HG03064 (cell line): ENCODE data around the gene LAIR1.
"Not testable (repeated sequence)": the region's sequence is repeated elsewhere in the genome, so short reads cannot be mapped to it uniquely, and the experiment has no call there.

ENCODE experiments used
- ATAC-seq: cut with Tn5 transposase; IDR thresholded peaks from one replicate; pipeline ENCODE4 v1.9.1; 2021; ENCODE audit warnings: low read depth; ENCODE audit not compliant: unreplicated experiment

LAIR1 gene, protein sequence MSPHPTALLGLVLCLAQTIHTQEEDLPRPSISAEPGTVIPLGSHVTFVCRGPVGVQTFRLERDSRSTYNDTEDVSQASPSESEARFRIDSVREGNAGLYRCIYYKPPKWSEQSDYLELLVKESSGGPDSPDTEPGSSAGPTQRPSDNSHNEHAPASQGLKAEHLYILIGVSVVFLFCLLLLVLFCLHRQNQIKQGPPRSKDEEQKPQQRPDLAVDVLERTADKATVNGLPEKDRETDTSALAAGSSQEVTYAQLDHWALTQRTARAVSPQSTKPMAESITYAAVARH

DNA sequence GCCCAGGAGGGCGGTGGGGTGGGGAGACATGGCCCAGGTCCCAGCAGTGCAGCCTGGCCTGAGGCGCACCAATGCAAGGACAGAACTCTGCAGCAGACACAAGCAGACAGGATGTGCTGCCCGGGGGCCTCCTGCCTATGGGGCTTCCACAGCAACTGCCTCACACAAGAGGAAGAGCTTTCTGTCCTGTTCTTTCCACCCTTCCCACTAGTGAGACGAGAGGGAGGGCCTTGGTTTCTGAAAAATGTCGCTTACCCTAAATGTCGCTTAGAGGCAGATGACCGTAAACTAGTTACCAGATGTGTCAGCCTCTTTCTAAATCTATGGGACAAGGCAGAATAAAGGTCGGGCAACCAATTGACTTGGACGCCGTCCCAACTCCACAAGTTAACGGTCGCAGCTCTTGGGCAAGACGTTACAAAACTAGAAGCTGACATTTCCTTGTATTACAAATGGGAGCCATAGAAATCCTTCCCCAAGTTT is at the start of gene LAIR1:
TSS of gene LAIR1 (minus strand) at position 157 of the 483 bp plus-strand sequence. CDS start at position 30, 127 bp downstream.
- ATAC-seq, result no peak

DNA sequence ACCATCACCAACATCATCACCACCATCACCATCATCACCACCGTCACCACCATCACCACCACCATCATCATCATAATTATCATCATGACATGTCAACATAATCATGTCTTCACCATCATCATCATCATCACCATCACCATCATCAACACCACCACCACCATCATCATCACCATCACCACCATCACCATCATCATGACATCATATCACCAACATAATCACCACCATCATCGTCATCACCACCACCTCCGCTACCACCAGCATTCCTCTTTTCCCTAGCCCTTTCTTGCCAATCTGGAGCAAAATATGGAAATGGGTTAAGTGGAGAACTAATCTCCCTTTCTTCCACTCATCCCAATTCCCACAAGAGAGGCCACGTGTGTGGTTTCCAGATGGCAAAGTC is 49.4 kb upstream of the LAIR1 start:
- ATAC-seq, result no peak

DNA sequence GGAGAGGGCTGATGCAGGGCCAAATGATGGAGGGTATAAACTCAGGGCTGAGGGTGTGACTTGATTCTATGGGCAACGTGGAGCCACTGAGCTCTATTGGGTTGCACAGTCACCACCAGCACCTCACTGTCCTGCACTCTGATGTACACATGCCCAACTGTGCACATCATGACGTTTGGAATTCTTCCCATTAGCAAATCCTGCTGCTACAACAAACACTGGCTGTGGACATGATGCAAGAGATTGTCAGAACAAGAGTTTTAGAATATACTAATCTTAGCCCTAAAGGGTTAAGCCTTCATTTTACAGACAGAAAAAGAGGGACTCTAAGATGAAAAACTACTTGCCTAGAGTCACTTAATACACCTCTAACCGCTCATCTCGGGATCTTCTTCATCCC is 48.1 kb upstream of the LAIR1 start:
- no peak for ATAC-seq

DNA sequence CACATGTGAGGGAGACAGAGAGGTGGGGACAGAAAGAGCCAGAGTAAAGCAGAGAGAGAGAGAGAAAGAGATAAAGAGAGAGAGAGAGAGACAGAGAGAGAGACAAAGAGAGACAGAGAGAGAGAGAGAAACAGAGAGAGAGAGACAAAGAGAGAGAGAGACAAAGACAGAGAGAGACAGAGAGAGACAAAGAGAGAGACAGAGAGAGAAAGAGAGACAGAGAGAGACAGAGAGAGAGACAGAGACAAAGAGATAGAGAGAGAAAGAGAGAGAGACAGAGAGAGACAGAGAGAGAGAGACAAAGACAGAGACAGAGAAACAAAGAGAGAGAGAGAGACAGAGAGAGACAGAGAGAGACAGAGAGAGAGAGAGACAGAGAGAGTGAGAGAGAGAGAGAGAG is 46.3 kb upstream of the LAIR1 start:
- ATAC-seq, result no peak

DNA sequence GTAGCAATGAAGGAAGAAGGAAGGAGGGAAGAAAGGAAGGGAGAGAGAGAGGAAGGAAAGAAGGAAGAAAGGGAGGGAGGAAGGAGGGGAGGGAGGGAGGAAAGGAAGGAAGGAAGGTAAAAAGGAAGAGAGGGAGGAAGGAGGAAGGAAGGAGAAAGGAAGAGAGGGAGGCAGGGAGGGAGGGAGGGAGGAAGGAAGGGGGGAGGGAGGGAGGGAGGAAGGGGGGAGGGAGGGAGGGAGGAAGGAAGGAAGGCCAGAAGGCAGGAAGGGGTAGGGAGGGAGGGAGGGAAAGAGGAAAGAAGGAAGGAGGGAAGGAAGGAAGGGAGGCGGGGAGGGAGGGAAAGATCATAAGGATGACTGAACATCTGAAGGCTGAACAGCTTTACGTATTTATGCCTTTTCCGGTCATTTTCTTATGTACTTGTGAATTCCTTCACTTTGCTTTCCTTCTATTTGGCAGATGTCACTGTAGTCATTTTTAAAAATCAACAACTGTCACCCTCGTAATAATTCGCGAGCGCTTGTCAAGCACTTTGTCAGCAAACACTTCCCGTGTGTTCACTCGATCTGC is 43.8 kb upstream of the LAIR1 start:
- no peak for ATAC-seq

DNA sequence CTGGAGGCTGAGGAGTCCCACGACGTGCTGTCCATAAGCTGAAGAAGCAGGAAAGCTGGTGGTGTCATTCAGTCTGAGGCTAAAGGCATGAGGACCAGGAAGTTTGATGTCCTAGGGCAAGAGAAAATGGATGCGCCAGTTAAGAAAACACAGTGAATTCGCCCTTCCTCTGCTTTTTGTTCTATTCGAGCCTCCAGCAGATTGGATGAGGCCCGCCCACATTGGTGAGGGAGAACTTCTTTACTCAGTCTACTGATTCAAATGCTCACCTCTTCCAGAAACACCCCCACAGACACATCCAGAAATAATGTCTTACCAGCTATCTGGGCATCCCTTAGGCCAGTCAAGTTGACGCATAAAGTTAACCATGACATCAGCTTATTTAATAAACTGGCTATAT is 43.0 kb upstream of the LAIR1 start:
- no peak for ATAC-seq

DNA sequence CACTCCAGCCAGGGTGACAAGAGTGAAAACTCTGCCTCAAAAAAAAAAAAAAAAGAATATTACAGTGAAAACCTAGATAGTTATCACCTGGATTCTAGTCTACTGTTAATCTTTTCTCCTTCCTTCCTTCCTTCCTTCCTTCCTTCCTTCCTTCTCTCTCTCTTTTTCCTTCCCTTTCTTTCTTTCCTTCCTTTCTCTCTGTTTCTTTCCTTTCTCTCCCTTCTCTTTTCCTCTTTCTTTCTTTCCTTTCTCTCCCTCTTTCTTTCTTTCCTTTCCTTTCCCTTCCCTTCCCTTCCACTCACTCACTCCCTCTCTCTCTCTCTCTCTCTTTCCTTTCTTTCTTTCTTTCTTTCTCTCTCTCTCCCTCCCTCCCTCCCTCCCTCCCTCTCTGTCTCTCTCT is 40.9 kb upstream of the LAIR1 start:
- no peak for ATAC-seq

DNA sequence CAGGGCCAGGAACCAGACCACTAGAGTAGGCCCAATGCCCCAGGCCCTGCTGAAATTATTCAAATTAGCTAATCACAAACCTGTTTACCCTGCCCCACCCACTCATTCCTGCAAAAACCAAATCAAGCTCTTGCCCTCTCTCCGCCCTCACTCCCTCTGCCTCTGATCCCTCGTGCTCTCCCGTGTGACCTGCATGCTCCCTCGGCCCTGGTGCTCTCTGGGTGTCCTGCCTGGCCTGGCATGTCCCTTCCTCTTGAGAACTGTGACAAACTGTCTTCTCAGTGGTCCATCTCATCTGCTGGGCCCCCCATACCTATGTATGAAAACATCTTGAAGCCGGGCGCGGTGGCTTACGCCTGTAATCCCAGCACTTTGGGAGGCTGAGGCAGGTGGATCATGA is 38.3 kb upstream of the LAIR1 start:
- no peak for ATAC-seq

DNA sequence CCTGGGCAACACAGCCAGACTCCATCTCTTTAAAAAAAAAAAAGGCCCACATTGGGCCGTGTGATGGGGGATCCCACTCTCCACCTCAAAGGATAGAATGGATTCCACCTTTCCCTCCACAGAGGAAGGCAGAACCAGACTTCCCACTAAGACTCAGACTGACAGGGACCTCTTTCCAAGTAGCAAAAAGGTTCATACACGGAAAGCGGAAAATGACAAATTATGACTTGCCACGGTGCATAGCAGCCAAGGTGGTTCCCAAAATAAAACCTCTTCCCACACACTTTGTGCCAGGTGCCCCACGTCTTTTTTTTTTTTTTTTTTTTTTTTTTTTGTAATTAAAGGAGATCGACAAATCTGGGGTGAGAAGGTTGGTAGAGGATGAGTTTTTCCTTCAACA is 36.2 kb upstream of the LAIR1 start:
- ATAC-seq, result no peak

DNA sequence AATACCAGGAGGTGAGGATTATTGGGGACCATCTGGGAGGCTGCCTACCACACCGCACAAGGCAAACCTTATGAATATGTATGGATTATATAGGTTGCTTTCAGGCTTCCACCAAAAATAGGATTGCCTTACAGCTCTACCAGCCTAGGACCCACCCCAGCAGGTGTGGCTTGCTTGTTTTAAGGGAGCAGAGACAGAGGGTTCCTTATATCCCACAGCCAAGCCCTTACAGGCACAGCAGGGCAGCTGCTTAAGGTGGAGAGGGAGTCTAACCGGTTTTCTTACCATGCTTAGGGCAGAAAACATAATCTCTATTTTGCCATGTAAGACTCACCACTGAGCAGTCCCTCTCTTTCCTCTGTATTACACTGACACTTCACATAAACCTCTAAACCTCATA is 34.5 kb upstream of the LAIR1 start:
- ATAC-seq, result no peak

DNA sequence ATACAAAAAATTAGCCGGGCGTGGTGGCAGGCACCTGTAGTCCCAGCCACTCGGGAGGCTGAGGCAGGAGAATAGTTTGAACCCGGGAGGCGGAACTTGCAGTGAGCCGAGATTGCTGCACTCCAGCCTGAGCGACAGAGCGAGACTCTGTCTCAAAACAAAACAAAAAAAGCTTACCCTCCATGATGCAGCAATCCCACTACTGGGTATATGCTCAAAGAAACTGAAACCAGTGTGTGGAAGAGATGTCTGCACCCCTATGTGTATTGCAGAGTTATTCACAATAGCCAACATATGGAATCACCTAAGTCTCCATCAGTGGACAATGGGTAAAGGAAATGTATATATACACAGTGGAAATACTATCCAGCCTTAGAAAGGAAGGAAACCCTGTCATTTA is 31.0 kb upstream of the LAIR1 start:
- no peak for ATAC-seq

DNA sequence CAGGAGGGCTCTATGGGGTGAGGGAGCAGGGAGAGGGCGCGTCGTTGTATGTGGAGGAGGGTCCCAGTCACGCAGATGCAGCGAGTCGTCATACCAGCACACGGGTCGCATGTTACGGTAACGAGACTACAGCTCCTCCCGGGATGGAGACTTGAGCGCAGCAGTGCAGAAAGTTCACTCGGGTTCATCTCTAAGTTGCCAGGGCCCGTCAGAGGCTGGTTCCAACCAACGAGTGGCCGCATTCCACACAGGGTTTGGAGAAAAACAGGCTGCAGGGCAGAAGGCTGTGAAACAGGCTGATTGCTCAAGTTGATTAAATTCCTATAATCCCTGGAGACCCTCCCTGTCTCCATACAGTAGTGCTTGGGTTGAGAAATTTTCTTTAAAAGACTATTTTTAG is 28.6 kb upstream of the LAIR1 start:
- ATAC-seq, result no peak

DNA sequence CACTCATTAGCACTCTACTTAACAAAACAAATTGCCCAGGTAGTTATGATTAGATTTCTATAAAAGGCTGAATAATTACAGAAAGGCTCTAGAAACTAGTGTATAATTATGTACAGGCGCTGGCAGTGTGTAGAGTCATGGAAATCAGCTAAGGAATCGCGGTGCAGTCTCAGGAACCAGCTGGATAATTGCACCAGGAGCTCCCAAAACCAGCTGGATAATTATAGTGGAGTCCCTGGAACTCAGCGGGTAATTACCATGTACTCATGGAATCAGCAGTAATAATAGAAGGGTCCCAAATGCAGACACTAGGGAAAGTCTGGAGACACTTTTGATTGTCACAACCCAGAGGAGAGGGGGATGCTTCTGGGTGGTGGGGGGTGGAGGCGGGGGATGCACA is 27.4 kb upstream of the LAIR1 start:
- ATAC-seq, result no peak

DNA sequence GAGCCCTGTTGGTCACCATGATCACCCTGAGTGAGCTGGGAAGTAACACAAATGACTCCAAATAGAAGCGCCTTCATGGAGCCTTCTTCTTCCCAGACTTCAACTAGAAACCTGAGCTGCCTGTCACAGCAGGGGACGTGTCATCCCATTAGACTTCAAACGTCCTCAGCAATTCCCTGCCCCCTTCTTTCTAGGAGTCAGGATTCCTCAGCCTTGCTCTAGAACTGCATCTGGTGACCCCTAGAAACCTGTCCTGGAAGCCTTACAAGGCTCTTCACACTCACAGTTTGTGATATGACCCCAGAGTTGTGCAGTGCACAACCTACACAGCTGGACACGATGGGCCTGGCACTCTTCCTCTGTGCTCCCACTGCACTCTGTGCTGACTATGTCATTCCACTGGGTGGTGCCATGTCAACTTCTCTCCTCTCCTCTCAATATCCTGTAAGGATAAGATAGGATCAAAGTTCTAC is 26.9 kb upstream of the LAIR1 start:
- ATAC-seq, result no peak

DNA sequence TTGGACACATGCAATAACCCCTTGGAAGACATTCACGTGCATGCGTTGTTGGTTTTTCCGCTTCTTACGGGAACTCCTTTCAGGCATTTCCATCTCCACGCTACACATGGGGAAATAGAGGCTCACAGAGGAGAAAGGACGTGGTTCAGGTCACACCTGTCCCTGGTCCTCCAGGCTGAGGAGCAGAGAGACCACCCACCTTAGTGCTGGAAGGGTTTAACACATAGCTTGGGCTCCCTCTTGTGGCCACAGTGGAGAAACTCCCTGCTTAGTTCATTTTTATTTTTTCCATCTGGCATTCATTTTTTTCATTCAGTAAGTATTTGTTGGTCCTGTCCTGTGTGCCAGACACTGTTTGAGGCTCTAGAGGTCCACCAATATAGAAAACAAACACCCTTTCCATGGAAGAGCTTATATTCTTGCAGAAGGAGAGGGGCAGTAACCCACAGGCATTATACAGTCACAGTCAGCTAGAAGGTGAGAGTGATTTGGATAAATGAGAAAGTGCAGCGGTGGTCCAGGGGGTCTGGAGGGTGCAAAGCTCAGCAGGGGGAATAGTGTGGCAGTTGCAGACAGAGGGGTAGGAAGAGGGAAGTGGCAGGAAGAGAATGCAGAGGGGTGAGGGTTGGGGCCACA is 26.3 kb upstream of the LAIR1 start:
- ATAC-seq, result no peak

DNA sequence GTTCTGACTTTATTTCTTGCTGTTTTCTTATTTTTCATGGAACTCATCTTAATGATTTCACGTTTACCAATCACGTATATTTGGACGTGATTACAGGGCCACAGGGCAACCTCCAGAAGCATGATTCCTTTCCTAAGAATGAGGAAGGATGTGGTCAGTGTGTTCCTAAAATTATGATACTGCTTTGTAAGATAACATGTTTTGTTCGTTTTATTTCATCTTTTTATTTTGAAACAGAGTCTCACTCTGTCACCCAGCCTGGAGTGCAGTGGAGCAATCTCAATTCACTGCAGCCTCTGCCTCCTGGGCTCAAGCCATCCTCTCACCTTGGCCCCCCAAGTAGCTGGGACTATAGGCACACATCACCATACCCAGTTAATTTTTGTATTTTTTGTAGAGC is 24.8 kb upstream of the LAIR1 start:
- no peak for ATAC-seq

DNA sequence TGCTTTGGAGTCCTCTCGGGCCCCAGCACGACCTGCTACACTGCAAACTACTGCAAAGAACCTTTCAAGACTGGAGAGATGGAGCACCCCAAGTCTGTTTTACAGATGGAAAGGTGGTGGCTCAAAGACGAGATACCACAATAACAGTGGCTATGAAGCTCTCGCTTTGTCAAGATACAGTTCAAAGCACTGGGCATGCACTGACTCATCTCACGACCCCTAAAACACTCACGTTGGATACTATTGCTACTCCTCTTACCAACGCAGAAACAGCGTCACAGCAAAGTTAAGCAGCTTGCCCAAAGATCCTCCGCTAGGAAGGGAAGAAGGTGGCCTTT is 24.0 kb upstream of the LAIR1 start:
- ATAC-seq, result no peak

DNA sequence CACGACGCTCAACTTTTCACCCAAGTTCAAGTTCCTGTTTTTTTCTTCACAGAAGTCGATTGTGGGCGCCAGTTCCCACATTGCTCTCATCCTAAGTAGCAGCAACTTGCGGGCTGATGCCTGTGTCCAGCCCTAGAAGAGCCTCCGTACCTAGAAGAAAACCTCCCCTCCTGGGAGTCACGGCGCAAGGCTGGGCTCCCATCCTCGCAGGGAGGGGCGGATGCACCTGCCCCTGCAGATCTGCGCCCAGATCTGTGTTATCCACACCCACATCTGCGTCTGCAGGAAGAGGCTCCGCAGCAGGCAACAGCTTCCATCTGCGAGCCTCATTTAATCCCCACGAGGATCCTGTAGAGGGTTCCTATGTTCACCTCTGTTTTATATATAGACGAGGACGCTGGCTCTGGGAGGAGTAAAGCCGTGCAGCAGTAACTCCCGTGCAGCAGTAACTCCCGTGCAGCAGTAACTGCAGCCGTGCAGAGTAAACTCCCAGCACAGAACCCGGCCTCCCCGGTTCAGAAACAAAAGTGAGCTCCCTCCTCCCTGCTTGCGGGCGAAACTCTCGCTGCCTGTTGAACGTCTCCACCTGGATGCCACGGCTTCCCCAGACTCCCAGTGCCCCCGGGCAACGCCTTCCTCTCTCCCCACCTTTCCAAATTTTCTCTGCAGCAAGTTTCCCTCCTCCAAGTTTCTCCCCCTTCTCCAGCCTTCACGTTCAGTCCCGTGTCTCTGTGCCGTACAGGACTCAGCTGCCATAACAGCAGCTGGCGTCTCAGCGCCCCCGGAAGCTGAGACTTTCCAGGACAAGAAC is 23.5 kb upstream of the LAIR1 start:
- no peak for ATAC-seq

DNA sequence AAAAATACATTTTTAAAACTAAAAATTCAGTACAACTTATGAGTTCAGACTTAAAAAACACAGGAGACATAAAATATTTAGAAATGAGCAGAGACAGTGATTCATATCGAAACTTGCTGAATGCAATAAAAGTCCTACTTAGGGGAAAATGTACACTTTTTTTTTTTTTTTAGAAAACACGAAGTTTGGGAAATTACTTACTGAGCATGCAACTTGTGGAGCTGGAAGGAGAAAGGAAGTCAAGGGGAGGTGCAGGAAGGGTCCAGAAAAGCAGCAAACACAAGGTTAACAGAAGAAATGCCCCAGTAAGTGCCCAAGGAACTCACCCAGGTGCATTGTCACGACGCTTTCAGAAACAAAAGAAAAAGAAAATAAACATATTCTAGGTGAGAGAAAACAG is 18.6 kb upstream of the LAIR1 start:
- ATAC-seq, result no peak

DNA sequence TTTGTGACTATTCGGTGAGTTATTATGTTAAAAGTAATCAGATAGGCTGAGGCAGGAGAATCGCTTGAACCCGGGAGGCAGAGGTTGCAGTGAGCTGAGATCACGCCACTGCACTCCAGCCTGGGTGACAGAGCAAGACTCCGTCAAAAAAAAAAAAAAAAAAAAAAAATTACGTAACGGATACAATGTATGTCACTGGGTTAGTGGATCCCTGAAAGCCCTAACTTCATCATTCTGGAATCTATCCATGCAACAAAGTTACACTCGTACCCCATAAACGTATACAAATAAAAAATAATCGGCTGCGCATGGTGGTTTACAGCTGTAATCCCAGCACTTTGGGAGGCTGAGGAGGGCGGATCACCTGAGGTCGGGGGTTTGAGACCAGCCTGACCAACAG is 17.3 kb upstream of the LAIR1 start:
- not testable (repeated sequence) for ATAC-seq

DNA sequence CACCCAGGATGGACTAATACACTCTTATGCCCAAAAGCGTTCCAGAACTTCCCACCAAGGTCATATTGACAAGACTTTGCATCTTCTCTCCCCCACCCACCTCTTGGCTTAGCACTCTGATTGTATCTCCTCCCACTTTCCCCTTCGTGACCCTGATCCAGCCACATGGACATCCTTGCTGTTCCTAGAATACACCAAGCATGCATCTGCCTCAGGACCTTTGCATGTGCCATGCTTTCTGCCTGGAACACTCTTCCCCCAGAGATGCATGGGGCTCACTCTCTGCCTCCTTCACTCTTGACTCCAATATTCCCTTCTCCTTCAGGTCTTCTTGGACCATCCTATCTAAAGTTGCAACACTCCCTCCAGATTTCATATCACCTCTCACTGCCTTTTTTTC is 16.2 kb upstream of the LAIR1 start:
- ATAC-seq, result no peak
